Measurements from ENCODE around the gene SAMD11.

DNA sequence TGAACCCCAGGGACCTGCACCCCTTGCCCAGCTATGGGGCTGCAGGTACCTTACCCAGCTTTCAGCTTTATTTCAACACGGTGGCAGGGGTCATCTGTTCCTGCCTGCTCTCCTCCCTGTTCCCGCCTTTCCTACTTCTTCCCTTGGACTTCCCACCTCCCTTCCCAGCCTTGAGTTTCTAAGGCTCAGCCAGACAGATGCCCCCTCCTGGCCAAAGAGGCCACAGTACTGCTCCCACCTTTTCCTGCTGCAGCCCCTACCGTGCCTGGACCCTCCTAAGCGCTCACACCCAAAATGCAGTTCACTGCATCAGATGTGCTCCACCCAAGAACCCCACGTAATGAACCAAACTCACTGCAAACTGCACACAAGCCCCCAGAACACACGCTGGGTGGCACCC, 27.6 kb downstream of the SAMD11 start:
- TF ChIP-seq POLR2AphosphoS5 (IDR thresholded peaks at IDR 0.05; ENCODE audit: low read depth, low read length) (no peak), POLR2A (IDR thresholded peaks at IDR 0.05; ENCODE audit: low read depth, low read length) (no peak), TAF1 (IDR thresholded peaks at IDR 0.05; ENCODE audit: borderline replicate concordance, low read depth, low read length) (no peak)
